ENCODE results near the gene MYL3.

The MYL3 gene

DNA sequence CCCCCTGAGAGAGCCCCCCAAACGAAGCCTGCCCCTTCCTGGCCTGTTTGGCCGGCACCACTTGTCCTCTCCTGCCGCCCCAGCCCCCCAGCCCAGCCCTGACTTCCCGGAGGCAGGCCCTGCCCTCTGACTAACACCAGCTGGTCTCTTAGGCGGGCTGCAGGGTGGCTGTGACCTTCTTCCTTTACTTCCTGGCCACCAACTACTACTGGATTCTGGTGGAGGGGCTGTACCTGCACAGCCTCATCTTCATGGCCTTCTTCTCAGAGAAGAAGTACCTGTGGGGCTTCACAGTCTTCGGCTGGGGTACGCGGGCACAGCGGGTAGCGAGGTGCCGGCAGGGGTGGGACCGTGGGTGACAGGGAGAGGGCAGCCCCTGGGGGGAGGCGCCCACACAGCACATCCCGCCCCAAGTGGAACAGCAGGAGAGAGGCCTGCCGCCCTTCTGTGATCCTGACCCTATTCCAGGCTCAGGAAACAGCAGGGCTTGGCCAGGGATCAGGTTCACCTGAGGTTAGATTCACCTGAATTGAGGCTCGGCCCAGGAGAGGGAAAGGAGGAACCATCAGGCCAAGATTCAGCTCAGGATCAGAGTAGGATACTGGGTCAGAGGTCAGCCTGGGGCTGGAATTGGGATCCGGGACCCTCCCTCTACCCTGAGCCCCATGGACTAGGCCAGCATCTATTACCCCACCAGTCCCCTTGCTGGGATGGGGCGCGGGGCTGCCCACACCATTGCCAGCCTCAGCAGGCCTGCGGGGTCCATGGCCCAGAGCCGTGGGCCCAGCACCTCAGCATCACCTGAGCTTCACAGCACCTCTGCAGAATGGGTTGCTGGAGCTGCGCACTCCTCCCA, 36.1 kb upstream of the MYL3 start:
- TF ChIP-seq, protein P1, sequence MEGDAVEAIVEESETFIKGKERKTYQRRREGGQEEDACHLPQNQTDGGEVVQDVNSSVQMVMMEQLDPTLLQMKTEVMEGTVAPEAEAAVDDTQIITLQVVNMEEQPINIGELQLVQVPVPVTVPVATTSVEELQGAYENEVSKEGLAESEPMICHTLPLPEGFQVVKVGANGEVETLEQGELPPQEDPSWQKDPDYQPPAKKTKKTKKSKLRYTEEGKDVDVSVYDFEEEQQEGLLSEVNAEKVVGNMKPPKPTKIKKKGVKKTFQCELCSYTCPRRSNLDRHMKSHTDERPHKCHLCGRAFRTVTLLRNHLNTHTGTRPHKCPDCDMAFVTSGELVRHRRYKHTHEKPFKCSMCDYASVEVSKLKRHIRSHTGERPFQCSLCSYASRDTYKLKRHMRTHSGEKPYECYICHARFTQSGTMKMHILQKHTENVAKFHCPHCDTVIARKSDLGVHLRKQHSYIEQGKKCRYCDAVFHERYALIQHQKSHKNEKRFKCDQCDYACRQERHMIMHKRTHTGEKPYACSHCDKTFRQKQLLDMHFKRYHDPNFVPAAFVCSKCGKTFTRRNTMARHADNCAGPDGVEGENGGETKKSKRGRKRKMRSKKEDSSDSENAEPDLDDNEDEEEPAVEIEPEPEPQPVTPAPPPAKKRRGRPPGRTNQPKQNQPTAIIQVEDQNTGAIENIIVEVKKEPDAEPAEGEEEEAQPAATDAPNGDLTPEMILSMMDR (IDR thresholded peaks at IDR 0.05; ENCODE audit: insufficient read depth, low read depth, low read length, missing control alignments), result no peak
- H3K4me3 ChIP-seq (ENCODE audit: low read depth, low read length), result no peak overlapping the region
- DNase-seq (ENCODE audit: low read depth), result no peak

DNA sequence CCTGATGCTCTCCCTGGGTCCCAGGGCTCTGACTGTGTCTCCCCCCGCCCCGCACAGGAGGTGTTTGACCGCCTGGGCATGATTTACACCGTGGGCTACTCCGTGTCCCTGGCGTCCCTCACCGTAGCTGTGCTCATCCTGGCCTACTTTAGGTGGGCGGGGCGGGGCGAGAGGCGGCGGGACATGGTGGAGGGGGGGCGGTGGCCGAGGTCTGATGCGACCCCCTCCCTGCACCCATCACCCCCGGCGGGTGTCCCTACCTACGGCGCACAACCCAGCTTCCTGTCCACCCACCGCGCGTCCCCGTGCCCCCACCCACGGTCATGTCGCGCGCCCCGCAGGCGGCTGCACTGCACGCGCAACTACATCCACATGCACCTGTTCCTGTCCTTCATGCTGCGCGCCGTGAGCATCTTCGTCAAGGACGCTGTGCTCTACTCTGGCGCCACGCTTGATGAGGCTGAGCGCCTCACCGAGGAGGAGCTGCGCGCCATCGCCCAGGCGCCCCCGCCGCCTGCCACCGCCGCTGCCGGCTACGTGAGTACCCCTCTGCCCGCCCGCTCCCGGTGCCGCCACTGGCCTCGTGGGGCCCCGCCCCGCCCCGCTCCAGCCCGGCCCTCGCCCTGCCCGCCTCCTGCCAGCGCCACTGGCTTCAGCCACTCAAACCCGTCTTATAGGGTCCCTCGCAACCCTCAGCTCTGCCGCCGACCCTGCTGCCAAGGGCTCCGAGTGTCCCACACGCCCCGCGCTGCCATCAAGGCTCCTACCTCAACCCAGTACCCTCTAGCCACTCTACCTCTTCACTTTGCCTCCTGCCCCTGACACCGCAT, 35.3 kb upstream of the MYL3 start:
- TF ChIP-seq, protein P1 (IDR thresholded peaks at IDR 0.05; ENCODE audit: insufficient read depth, low read depth, low read length, missing control alignments), result no peak
- H3K4me3 ChIP-seq (ENCODE audit: low read depth, low read length), result no peak overlapping the region
- DNase-seq (ENCODE audit: low read depth), result no peak

DNA sequence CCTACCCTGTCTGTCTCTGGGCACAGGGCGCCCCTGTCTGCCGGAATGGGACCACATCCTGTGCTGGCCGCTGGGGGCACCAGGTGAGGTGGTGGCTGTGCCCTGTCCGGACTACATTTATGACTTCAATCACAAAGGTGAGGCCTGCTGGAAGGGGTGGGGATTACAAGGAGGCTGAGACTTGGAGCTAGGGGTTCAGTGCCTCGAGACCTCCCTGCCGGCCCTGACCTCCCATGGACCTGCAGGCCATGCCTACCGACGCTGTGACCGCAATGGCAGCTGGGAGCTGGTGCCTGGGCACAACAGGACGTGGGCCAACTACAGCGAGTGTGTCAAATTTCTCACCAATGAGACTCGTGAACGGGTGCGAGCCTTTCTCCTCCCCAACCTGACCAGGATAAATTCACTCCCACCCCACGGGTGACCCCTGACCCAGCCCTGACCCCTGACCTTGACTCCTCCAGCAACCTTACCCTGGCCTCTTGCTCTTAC, 34.6 kb upstream of the MYL3 start:
- DNase-seq (ENCODE audit: low read depth), result no peak
- H3K4me3 ChIP-seq (ENCODE audit: low read depth, low read length), result no peak overlapping the region
- TF ChIP-seq, protein P1 (IDR thresholded peaks at IDR 0.05; ENCODE audit: insufficient read depth, low read depth, low read length, missing control alignments), result no peak

DNA sequence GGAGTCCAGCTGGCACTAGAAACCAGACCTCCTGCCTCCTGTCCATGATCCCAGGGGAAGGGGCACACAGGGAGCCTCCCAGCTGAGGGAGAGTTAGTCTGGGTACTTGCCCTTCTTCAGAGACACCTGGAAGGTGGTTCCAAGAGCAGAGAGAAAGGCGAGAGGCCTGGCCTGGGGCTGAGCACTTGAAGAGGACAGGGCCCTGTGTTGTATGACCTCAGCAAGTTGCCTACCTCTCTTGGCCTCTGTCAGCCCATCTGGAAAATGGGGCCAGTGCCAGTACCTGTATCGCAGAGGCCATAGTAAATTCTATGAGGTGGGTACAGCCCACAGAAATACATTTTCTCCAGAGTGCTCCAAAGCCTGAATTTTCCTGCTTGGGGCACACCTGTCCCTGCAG, 33.8 kb upstream of the MYL3 start:
- TF ChIP-seq, protein P1 (IDR thresholded peaks at IDR 0.05; ENCODE audit: insufficient read depth, low read depth, low read length, missing control alignments), result no peak
- no peak for DNase-seq (ENCODE audit: low read depth)
- H3K4me3 ChIP-seq (ENCODE audit: low read depth, low read length), result no peak overlapping the region

DNA sequence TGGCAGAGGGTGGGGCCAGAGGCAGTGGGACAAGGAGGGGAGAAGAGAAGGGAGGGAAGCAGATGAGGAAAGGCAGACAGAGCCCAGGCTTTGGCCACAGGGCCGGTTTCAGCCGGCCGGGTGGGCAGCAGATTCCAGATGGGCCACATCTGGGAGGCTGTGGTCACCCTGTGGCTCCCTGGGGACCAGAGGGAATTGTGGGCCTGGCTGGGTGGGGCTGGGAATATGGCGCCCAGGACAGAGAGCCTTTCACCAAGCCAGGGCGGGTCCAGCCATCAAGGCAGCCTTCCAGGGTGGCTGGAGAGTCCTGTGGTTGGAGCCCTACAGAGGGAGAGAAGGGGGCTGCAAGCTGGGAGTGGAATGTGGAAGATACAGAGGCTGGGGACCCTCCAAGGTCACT, 33.1 kb upstream of the MYL3 start:
- no peak for DNase-seq (ENCODE audit: low read depth)
- TF ChIP-seq, protein P1 (IDR thresholded peaks at IDR 0.05; ENCODE audit: insufficient read depth, low read depth, low read length, missing control alignments), result no peak
- no peak overlapping the region for H3K4me3 ChIP-seq (ENCODE audit: low read depth, low read length)

DNA sequence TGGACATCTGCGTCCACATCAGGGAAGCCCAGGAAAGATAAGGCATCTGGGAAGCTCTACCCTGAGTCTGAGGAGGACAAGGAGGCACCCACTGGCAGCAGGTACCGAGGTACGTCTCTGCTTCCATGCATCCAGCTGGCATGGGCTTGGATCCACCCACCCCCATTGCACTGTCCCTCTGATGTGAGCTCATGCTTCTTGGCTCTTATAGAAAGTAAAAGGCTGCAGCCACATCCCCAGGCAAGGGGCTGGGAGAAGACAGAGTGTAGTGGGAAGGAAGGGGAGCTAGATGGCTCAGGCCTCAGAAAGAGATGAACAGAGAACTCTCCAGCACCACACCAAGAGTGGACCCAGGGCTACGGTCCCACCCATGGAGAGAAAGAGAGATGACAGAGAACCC, 32.5 kb upstream of the MYL3 start:
- DNase-seq (ENCODE audit: low read depth), result no peak
- TF ChIP-seq, protein P1 (IDR thresholded peaks at IDR 0.05; ENCODE audit: insufficient read depth, low read depth, low read length, missing control alignments), result no peak
- H3K4me3 ChIP-seq (ENCODE audit: low read depth, low read length), result no peak overlapping the region
